HepG2 (cell line): ENCODE results near the gene TTBK2. TPM values are rescaled to one million over a fixed set of nuclear protein-coding genes. Genes with fewer than 3 reads are reported as not detected.

Source experiments
- E2F2 ChIP-seq: sonication (generic); formaldehyde crosslinking; IDR thresholded peaks from 2 replicates; pipeline ENCODE4 v1.4.0; 2020; ENCODE audit warnings: missing genetic modification reagents, borderline replicate concordance
- EED ChIP-seq: sonication (generic); formaldehyde crosslinking; IDR thresholded peaks from 2 replicates; pipeline ENCODE4 v1.5.0; 2020; ENCODE audit warnings: mild to moderate bottlenecking, missing genetic modification reagents
- ELK4 ChIP-seq: sonication (generic); formaldehyde crosslinking; IDR thresholded peaks from 2 replicates; pipeline ENCODE4 v1.9.0; 2021; ENCODE audit warnings: missing genetic modification reagents, borderline replicate concordance
- GATA4 ChIP-seq: sonication (generic); IDR thresholded peaks from 2 replicates; pipeline ENCODE4 v1.6.1; 2016; ENCODE audit warnings: antibody characterized with exemption, low read depth, borderline replicate concordance
- GMEB1 ChIP-seq: sonication (generic); formaldehyde crosslinking; IDR thresholded peaks from 2 replicates; pipeline ENCODE4 v1.5.1; 2020; ENCODE audit warnings: missing genetic modification reagents, mild to moderate bottlenecking, borderline replicate concordance
- IRX3 ChIP-seq: sonication (generic); formaldehyde crosslinking; IDR thresholded peaks from 2 replicates; pipeline ENCODE4 v1.8.1; 2023; ENCODE audit warnings: mild to moderate bottlenecking, low read depth, missing genetic modification reagents, borderline replicate concordance
- NR2F6 ChIP-seq, 2 experiments: IDR thresholded peaks; 2 replicates each; pipeline ENCODE4 v1.6.1; 2016; ENCODE audit warnings: antibody characterized with exemption in 1 of 2, mild to moderate bottlenecking in 1 of 2
- PCBP2 ChIP-seq: fragments of 200-400 bp; formaldehyde crosslinking; optimal IDR thresholded peaks from 2 replicates; pipeline ENCODE3; 2018; ENCODE audit warnings: low read length, low read depth; ENCODE audit not compliant: poor library complexity, severe bottlenecking
- POGZ ChIP-seq: sonication (generic); formaldehyde crosslinking; IDR thresholded peaks from 2 replicates; pipeline ENCODE4 v1.4.0; 2020; ENCODE audit warnings: mild to moderate bottlenecking, missing genetic modification reagents
- POLR2AphosphoS5 ChIP-seq: IDR thresholded peaks from 2 replicates; pipeline ENCODE4 v1.6.1; 2012; ENCODE audit warnings: low read depth, low read length
- POLR2G ChIP-seq: fragments of 200-400 bp; formaldehyde crosslinking; IDR thresholded peaks from 2 replicates; pipeline ENCODE4 v1.6.1; 2018; ENCODE audit warnings: mild to moderate bottlenecking, low read depth, low read length, moderate library complexity
- RARA ChIP-seq: IDR thresholded peaks from 2 replicates; pipeline ENCODE4 v1.6.1; 2016; ENCODE audit warnings: missing genetic modification reagents, missing compliant biosample characterization
- SRSF9 ChIP-seq: fragments of 200-400 bp; formaldehyde crosslinking; IDR thresholded peaks from 2 replicates; pipeline ENCODE4 v1.6.1; 2018; ENCODE audit warnings: borderline replicate concordance, mild to moderate bottlenecking, low read depth, low read length; ENCODE audit not compliant: insufficient read depth, poor library complexity, severe bottlenecking
- THYN1 ChIP-seq: sonication (generic); formaldehyde crosslinking; IDR thresholded peaks from 2 replicates; pipeline ENCODE4 v1.8.1; 2023; ENCODE audit warnings: low read depth, mild to moderate bottlenecking, moderate library complexity, missing genetic modification reagents, borderline replicate concordance
- ZC3H13 ChIP-seq: sonication (generic); formaldehyde crosslinking; IDR thresholded peaks from 2 replicates; pipeline ENCODE4 v1.8.1; 2023; ENCODE audit warnings: mild to moderate bottlenecking, missing genetic modification reagents, moderate library complexity
- ZNF335 ChIP-seq: sonication (generic); formaldehyde crosslinking; IDR thresholded peaks from 2 replicates; pipeline ENCODE4 v1.4.0; 2020; ENCODE audit warnings: missing genetic modification reagents
- ZNF530 ChIP-seq: sonication (generic); formaldehyde crosslinking; IDR thresholded peaks from 2 replicates; pipeline ENCODE4 v1.5.0; 2020; ENCODE audit warnings: low read depth, mild to moderate bottlenecking, missing genetic modification reagents
- ZNF766 ChIP-seq: sonication (generic); formaldehyde crosslinking; IDR thresholded peaks from 2 replicates; pipeline ENCODE4 v1.5.0; 2020; ENCODE audit warnings: missing genetic modification reagents, borderline replicate concordance
- ZNF790 ChIP-seq: sonication (generic); formaldehyde crosslinking; IDR thresholded peaks from 2 replicates; pipeline ENCODE4 v1.8.0; 2022; ENCODE audit warnings: missing genetic modification reagents, mild to moderate bottlenecking, borderline replicate concordance
- ZNF879 ChIP-seq: sonication (generic); formaldehyde crosslinking; IDR thresholded peaks from 2 replicates; pipeline ENCODE4 v1.8.1; 2023; ENCODE audit warnings: missing genetic modification reagents
- ZSCAN20 ChIP-seq: sonication (generic); formaldehyde crosslinking; IDR thresholded peaks from 2 replicates; pipeline ENCODE4 v1.4.0; 2020; ENCODE audit warnings: missing genetic modification reagents, mild to moderate bottlenecking, borderline replicate concordance
- polyA plus RNA-seq, 8 experiments: library from polyadenylated mRNA; depleted of rRNA in 3 of 8; stranded (reverse) in 7 of 8; unstranded in 1 of 8; fragments of >200 nt; fragmentation: Illumina TruSeq in 4 of 8; extraction: Trizol in 4 of 8; gene quantifications; 2 replicates each; pipeline versions ENCODE4 v1.2.1 to v1.2.3, GENCODE V29; 2011 to 2016; ENCODE audit warnings: low read depth in 4 of 8, missing spikeins in 1 of 8, mixed read lengths in 1 of 8; ENCODE audit not compliant: insufficient read depth in 1 of 8
- total RNA-seq, 5 experiments: library from RNA; depleted of rRNA; stranded (reverse); fragments of >200 nt; fragmentation: Illumina TruSeq; extraction: Trizol; gene quantifications; 2 replicates each; pipeline ENCODE4 v1.2.3, GENCODE V29; 2016; ENCODE audit warnings: low read depth in 1 of 5
- TF ChIP-seq, protein P1 (sequence below): sonication (generic); formaldehyde crosslinking; IDR thresholded peaks from 2 replicates; pipeline ENCODE4 v1.8.0; 2022; ENCODE audit warnings: missing genetic modification reagents, mild to moderate bottlenecking, moderate library complexity, borderline replicate concordance

The TTBK2 gene
- total and polyA plus RNA-seq, 2 of the 13 experiments (the other 11 are each of a cell fraction or from before 2014, with no cell fraction given): 5.1 to 7.4 TPM

- TF ChIP-seq E2F2 (CRISPR knock-in tag) (no peak), POLR2AphosphoS5 (peak; percentile 72), ZNF335 (CRISPR knock-in tag) (no peak), ELK4 (CRISPR knock-in tag) (no peak), ZNF790 (CRISPR knock-in tag) (peak; percentile 81; the same call in 1 of the 2 replicates), THYN1 (CRISPR knock-in tag) (no peak), POGZ (CRISPR knock-in tag) (peak; percentile 82), ZC3H13 (CRISPR knock-in tag) (0 out of 2 replicates have a peak, but pooled peaks have one; percentile 41), GMEB1 (CRISPR knock-in tag) (peak; percentile 87), ZNF530 (CRISPR knock-in tag) (no peak), EED (CRISPR knock-in tag) (no peak), SRSF9 (no peak), GATA4 (peak; percentile 46; the same call in 1 of the 2 replicates), PCBP2 (no peak), ZNF879 (CRISPR knock-in tag) (no peak), IRX3 (CRISPR knock-in tag) (no peak), ZNF766 (CRISPR knock-in tag) (0 out of 2 replicates have a peak, but pooled peaks have one; percentile 50), ZSCAN20 (no peak), POLR2G (peak; percentile 84), NR2F6 (IDR thresholded peaks at IDR 0.05) (no peak), NR2F6 (CRISPR knock-in tag; IDR thresholded peaks at IDR 0.05) (peak; percentile 52; the same call in 1 of the 2 replicates), RARA (peak; percentile 32)
- TF ChIP-seq, protein P1, sequence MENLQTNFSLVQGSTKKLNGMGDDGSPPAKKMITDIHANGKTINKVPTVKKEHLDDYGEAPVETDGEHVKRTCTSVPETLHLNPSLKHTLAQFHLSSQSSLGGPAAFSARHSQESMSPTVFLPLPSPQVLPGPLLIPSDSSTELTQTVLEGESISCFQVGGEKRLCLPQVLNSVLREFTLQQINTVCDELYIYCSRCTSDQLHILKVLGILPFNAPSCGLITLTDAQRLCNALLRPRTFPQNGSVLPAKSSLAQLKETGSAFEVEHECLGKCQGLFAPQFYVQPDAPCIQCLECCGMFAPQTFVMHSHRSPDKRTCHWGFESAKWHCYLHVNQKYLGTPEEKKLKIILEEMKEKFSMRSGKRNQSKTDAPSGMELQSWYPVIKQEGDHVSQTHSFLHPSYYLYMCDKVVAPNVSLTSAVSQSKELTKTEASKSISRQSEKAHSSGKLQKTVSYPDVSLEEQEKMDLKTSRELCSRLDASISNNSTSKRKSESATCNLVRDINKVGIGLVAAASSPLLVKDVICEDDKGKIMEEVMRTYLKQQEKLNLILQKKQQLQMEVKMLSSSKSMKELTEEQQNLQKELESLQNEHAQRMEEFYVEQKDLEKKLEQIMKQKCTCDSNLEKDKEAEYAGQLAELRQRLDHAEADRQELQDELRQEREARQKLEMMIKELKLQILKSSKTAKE (CRISPR knock-in tag): no peak
These were observed at the start of gene TTBK2 (continued) for GRCh38 chr15:42920519-42921341.
